ENCODE results near the gene RASAL2. TPM values are rescaled to one million over a fixed set of nuclear protein-coding genes. Genes with fewer than 3 reads are reported as not detected.

RASAL2 gene
- total and polyA plus RNA-seq, 2 experiments from 2014 or later: 16.0 to 42.2 TPM

DNA sequence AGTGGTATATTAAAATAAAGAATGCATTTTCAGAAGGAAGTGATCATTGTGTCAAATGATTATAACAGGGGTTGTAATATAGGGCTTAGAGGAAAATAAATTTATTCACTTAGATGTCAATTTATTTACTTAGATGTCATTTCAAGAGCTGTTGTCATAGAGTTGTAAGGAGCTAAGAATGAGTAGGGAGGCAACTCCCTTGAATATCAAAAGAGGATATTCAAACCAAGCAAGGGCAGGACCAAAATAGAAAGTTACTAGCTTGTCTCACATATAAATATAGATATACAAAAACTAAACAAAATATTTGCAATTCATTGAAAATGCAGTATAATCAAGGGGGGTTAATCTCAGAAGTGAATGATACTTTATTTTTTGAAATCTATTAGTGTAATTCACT, 16.0 kb upstream of the RASAL2 start (continued):
- TF ChIP-seq REST (IDR thresholded peaks at IDR 0.05; ENCODE audit: unreplicated experiment): no peak
- no peak for TF ChIP-seq STAT1 (IDR thresholded peaks at IDR 0.05; ENCODE audit: unreplicated experiment)
- no peak for TF ChIP-seq ZNF114 (CRISPR knock-in tag; IDR thresholded peaks at IDR 0.05)
- no peak for TF ChIP-seq EZH2 (IDR thresholded peaks at IDR 0.05; ENCODE audit: low read depth, unreplicated experiment)

GRCh38 chr1:178086294-178086693, 7.6 kb upstream of the RASAL2 start:
- peaks cover 2% of the 10 kb centered on the region for H3K27me3 Mint-ChIP-seq (ENCODE audit: insufficient read depth, low read depth, poor library complexity)
- no peak overlapping the region for H3K27ac ChIP-seq (ENCODE audit: low read depth)
- no peaks in the 10 kb centered on the region for H3K27me3 ChIP-seq (ENCODE audit: insufficient read depth)
- TF ChIP-seq JUNB (IDR thresholded peaks at IDR 0.05; ENCODE audit: unreplicated experiment) (no peak), ZNF331 (CRISPR knock-in tag; IDR thresholded peaks at IDR 0.05; ENCODE audit: low read depth) (no peak), STAT1 (IDR thresholded peaks at IDR 0.05; ENCODE audit: unreplicated experiment) (no peak), CREB1 (CRISPR knock-in tag; IDR thresholded peaks at IDR 0.05; ENCODE audit: low read depth) (no peak)
- H3K4me1 ChIP-seq (ENCODE audit: insufficient read depth): no peaks in the 10 kb centered on the region; the same call in 1 of the 2 replicates
- H3K4me3 Mint-ChIP-seq: no peak overlapping the region
- DNase-seq (ENCODE audit: low spot score) (no peak), ATAC-seq (no peak)
- no peak overlapping the region for H3K4me3 ChIP-seq
- peaks cover under 1% of the 10 kb centered on the region for H3K79me2 ChIP-seq (replicated peaks; ENCODE audit: insufficient read depth)
- no peaks in the 10 kb centered on the region for H3K9me3 Mint-ChIP-seq
- H3K36me3 Mint-ChIP-seq (ENCODE audit: low read depth): no peaks in the 10 kb centered on the region
- no peaks in the 10 kb centered on the region for H3F3A ChIP-seq (replicated peaks; ENCODE audit: low read depth)
- H2AFZ ChIP-seq: no peak overlapping the region
- H4K20me1 ChIP-seq (replicated peaks; ENCODE audit: insufficient read depth): no peaks in the 10 kb centered on the region
- no peaks in the 10 kb centered on the region for H3K36me3 ChIP-seq (ENCODE audit: insufficient read depth)
- no peak overlapping the region for H3K4me2 ChIP-seq
- no peaks in the 10 kb centered on the region; the same call in 2 of the 3 replicates for H3K4me1 Mint-ChIP-seq
- H3K9me2 ChIP-seq (ENCODE audit: insufficient read depth): no peaks in the 10 kb centered on the region
- H3K27ac Mint-ChIP-seq: no peak overlapping the region

- Histone ChIP-seq H3K27me3 (ENCODE audit: insufficient read depth) (no peaks in the 10 kb centered on the region), H3K4me2 (no peak overlapping the region), H3K36me3 (ENCODE audit: insufficient read depth) (no peaks in the 10 kb centered on the region), H3K79me2 (replicated peaks; ENCODE audit: insufficient read depth) (peaks cover 3% of the 10 kb centered on the region), H3K27ac (ENCODE audit: low read depth) (no peak overlapping the region), H4K20me1 (replicated peaks; ENCODE audit: insufficient read depth) (no peaks in the 10 kb centered on the region), H3K4me3 (no peak overlapping the region), H3F3A (replicated peaks; ENCODE audit: low read depth) (no peaks in the 10 kb centered on the region), H3K9me2 (ENCODE audit: insufficient read depth) (no peaks in the 10 kb centered on the region), H3K4me1 (ENCODE audit: insufficient read depth) (no peaks in the 10 kb centered on the region; the same call in 1 of the 2 replicates), H2AFZ (no peak overlapping the region)
- Mint-ChIP-seq H3K9me3 (no peaks in the 10 kb centered on the region), H3K36me3 (ENCODE audit: low read depth) (no peaks in the 10 kb centered on the region), H3K4me1 (no peaks in the 10 kb centered on the region; the same call in 2 of the 3 replicates), H3K27ac (no peak overlapping the region), H3K4me3 (no peak overlapping the region), H3K27me3 (ENCODE audit: insufficient read depth, low read depth, poor library complexity) (peaks cover 2% of the 10 kb centered on the region)
- DNase-seq (ENCODE audit: low spot score): no peak
- no peak for ATAC-seq
- TF ChIP-seq EZH2 (IDR thresholded peaks at IDR 0.05; ENCODE audit: low read depth, unreplicated experiment): no peak
- no peak for TF ChIP-seq REST (IDR thresholded peaks at IDR 0.05; ENCODE audit: unreplicated experiment)
- no peak for TF ChIP-seq ZNF114 (CRISPR knock-in tag; IDR thresholded peaks at IDR 0.05)
- no peak for TF ChIP-seq JUNB (IDR thresholded peaks at IDR 0.05; ENCODE audit: unreplicated experiment)
- no peak for TF ChIP-seq STAT1 (IDR thresholded peaks at IDR 0.05; ENCODE audit: unreplicated experiment)
- TF ChIP-seq NANOG (IDR thresholded peaks at IDR 0.05; ENCODE audit: borderline replicate concordance): no peak
- TF ChIP-seq, protein P1, sequence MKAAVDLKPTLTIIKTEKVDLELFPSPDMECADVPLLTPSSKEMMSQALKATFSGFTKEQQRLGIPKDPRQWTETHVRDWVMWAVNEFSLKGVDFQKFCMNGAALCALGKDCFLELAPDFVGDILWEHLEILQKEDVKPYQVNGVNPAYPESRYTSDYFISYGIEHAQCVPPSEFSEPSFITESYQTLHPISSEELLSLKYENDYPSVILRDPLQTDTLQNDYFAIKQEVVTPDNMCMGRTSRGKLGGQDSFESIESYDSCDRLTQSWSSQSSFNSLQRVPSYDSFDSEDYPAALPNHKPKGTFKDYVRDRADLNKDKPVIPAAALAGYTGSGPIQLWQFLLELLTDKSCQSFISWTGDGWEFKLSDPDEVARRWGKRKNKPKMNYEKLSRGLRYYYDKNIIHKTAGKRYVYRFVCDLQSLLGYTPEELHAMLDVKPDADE (IDR thresholded peaks at IDR 0.05): no peak
- no peak for TF ChIP-seq EZH2phosphoT487 (IDR thresholded peaks at IDR 0.05; ENCODE audit: unreplicated experiment)
- TF ChIP-seq, protein P2, sequence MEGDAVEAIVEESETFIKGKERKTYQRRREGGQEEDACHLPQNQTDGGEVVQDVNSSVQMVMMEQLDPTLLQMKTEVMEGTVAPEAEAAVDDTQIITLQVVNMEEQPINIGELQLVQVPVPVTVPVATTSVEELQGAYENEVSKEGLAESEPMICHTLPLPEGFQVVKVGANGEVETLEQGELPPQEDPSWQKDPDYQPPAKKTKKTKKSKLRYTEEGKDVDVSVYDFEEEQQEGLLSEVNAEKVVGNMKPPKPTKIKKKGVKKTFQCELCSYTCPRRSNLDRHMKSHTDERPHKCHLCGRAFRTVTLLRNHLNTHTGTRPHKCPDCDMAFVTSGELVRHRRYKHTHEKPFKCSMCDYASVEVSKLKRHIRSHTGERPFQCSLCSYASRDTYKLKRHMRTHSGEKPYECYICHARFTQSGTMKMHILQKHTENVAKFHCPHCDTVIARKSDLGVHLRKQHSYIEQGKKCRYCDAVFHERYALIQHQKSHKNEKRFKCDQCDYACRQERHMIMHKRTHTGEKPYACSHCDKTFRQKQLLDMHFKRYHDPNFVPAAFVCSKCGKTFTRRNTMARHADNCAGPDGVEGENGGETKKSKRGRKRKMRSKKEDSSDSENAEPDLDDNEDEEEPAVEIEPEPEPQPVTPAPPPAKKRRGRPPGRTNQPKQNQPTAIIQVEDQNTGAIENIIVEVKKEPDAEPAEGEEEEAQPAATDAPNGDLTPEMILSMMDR (conservative IDR thresholded peaks at IDR 0.05; ENCODE audit: low read depth in 2 of 2): no peak
- no peak for TF ChIP-seq POLR2AphosphoS5 (IDR thresholded peaks at IDR 0.05; ENCODE audit: low read depth)
Measured at GRCh38 chr1:178086766-178087165, 7.1 kb upstream of the RASAL2 start.

Data from GM23338 (cell line).